KMS-11 (cell line): ENCODE results near the gene ZNF350.
"Not testable (repeated sequence)": the region's sequence is repeated elsewhere in the genome, so short reads cannot be mapped to it uniquely, and the experiment has no call there.

Experiments
- H2AFZ ChIP-seq: fragments of 200-600 bp; sonication (generic); 2 replicates; pipeline ENCODE4 v1.6.1; 2016; ENCODE audit warnings: antibody characterized with exemption, mixed run types, low read depth
- H3K27ac ChIP-seq: fragments of 200-600 bp; sonication (generic); 2 replicates; pipeline ENCODE4 v1.6.1; 2016; ENCODE audit warnings: mild to moderate bottlenecking, mixed run types
- H3K27me3 ChIP-seq: fragments of 200-600 bp; sonication (generic); 2 replicates; pipeline ENCODE4 v1.6.1; 2017; ENCODE audit warnings: mild to moderate bottlenecking, low read depth, mixed run types, moderate library complexity; ENCODE audit not compliant: insufficient read depth
- H3K36me3 ChIP-seq: fragments of 200-600 bp; sonication (generic); 2 replicates; pipeline ENCODE4 v1.6.1; 2017; ENCODE audit warnings: mild to moderate bottlenecking, mixed run types; ENCODE audit not compliant: insufficient read depth
- H3K4me1 ChIP-seq: fragments of 200-600 bp; sonication (generic); 2 replicates; pipeline ENCODE4 v1.6.1; 2016; ENCODE audit warnings: mild to moderate bottlenecking, low read depth, mixed run types; ENCODE audit not compliant: poor library complexity, severe bottlenecking
- H3K4me2 ChIP-seq: fragments of 200-600 bp; sonication (generic); 2 replicates; pipeline ENCODE4 v1.7.0; 2016; ENCODE audit warnings: mild to moderate bottlenecking, mixed run types
- H3K4me3 ChIP-seq: fragments of 200-600 bp; sonication (generic); IDR thresholded peaks from 2 replicates; pipeline ENCODE4 v1.6.1; 2017; ENCODE audit warnings: low read depth, low read length, mixed read lengths; ENCODE audit not compliant: insufficient read depth
- H3K79me2 ChIP-seq: fragments of 200-600 bp; sonication (generic); 2 replicates; pipeline ENCODE4 v1.6.1; 2016; ENCODE audit warnings: low read depth, mixed run types; ENCODE audit not compliant: insufficient read depth
- H3K9ac ChIP-seq: fragments of 200-600 bp; sonication (generic); 2 replicates; pipeline ENCODE4 v1.6.1; 2016; ENCODE audit warnings: mild to moderate bottlenecking, mixed run types
- H4K20me1 ChIP-seq: fragments of 200-600 bp; sonication (generic); 2 replicates; pipeline ENCODE4 v1.6.1; 2016; ENCODE audit warnings: mild to moderate bottlenecking, mixed run types; ENCODE audit not compliant: insufficient read depth
- CTCF ChIP-seq: fragments of 200-600 bp; sonication (generic); conservative IDR thresholded peaks from 2 replicates; pipeline ENCODE4 v1.6.1; 2017; ENCODE audit warnings: low read depth, mild to moderate bottlenecking, antibody characterized with exemption, low read length, moderate library complexity, mixed read lengths

ZNF350 gene

GRCh38 chr19:51986309-51987291, at the start of gene ZNF350:
Gene ZNF350 (minus strand): TSS chr19:51986840. CDS start chr19:51974360, 12,480 bp downstream.
- Histone ChIP-seq H2AFZ (peak within 1 kb of the TSS; percentile 71), H3K4me2 (no peak within 1 kb of the TSS; the same call in 1 of the 2 replicates), H3K79me2 (no peaks in the 10 kb centered on the region), H3K27me3 (no peaks in the 10 kb centered on the region), H3K4me1 (no peaks in the 10 kb centered on the region), H4K20me1 (no peaks in the 10 kb centered on the region), H3K9ac (no peak within 1 kb of the TSS; the same call in 1 of the 2 replicates), H3K4me3 (no peak within 1 kb of the TSS), H3K36me3 (no peaks in the 10 kb centered on the region), H3K27ac (no peak within 1 kb of the TSS)
- no peak for TF ChIP-seq CTCF

- Histone ChIP-seq H3K4me2 (no peak overlapping the region), H3K27me3 (no peaks in the 10 kb centered on the region), H3K4me1 (no peaks in the 10 kb centered on the region), H2AFZ (no peak overlapping the region), H3K27ac (no peak overlapping the region), H3K79me2 (no peaks in the 10 kb centered on the region), H3K9ac (no peak overlapping the region), H3K4me3 (no peak overlapping the region), H3K36me3 (peaks cover 2% of the 10 kb centered on the region; the same call in 1 of the 2 replicates), H4K20me1 (no peaks in the 10 kb centered on the region)
- no peak for TF ChIP-seq CTCF
These were observed 47.5 kb upstream of the ZNF350 start for GRCh38 chr19:52034051-52034728.

GRCh38 chr19:52028780-52029123, 42.1 kb upstream of the ZNF350 start:
- no peak for TF ChIP-seq CTCF
- H3K36me3 ChIP-seq = no peaks in the 10 kb centered on the region
- no peak overlapping the region for H3K27ac ChIP-seq

GRCh38 chr19:52028027-52028779, 41.6 kb upstream of the ZNF350 start, which contains the start of gene ZNF614:
Gene ZNF614 (minus strand): TSS chr19:52028379. CDS start chr19:52025745, 2,634 bp downstream.
- Histone ChIP-seq H3K9ac (no peak within 1 kb of the TSS), H3K36me3 (no peaks in the 10 kb centered on the region), H3K79me2 (no peaks in the 10 kb centered on the region), H3K27ac (no peak within 1 kb of the TSS), H3K27me3 (no peaks in the 10 kb centered on the region), H4K20me1 (no peaks in the 10 kb centered on the region), H3K4me1 (no peaks in the 10 kb centered on the region), H3K4me3 (no peak within 1 kb of the TSS), H2AFZ (no peak within 1 kb of the TSS), H3K4me2 (no peak within 1 kb of the TSS)
- TF ChIP-seq CTCF = no peak

More at GRCh38 chr19:52028780-52029123, 42.1 kb upstream of the ZNF350 start:
- Histone ChIP-seq H3K9ac (no peak overlapping the region), H3K4me2 (no peak overlapping the region), H4K20me1 (no peaks in the 10 kb centered on the region), H3K27me3 (no peaks in the 10 kb centered on the region), H3K79me2 (no peaks in the 10 kb centered on the region), H2AFZ (no peak overlapping the region), H3K4me3 (no peak overlapping the region), H3K4me1 (no peaks in the 10 kb centered on the region)

- H3K4me1 ChIP-seq, H3K27ac ChIP-seq, H3K27me3 ChIP-seq, H2AFZ ChIP-seq, H3K36me3 ChIP-seq, H3K9ac ChIP-seq, H3K79me2 ChIP-seq, H4K20me1 ChIP-seq, H3K4me2 ChIP-seq, H3K4me3 ChIP-seq: not testable (repeated sequence)
These were observed 39.8 kb upstream of the ZNF350 start for GRCh38 chr19:52026255-52026990.

GRCh38 chr19:52024478-52024877, 37.8 kb upstream of the ZNF350 start:
- not testable (repeated sequence) for H3K36me3 ChIP-seq, H4K20me1 ChIP-seq, H3K79me2 ChIP-seq, H3K27me3 ChIP-seq, H3K4me1 ChIP-seq, H3K9ac ChIP-seq, H2AFZ ChIP-seq, H3K27ac ChIP-seq, H3K4me3 ChIP-seq, H3K4me2 ChIP-seq
